ACC112 (cell line): Measurements from ENCODE around the gene MERTK.

Experiments used
- H2AFZ ChIP-seq: fragments of 200-600 bp; sonication (generic); one replicate; pipeline ENCODE4 v1.6.0; 2017; ENCODE audit warnings: antibody characterized with exemption, low read length; ENCODE audit not compliant: unreplicated experiment
- H3K27ac ChIP-seq: fragments of 200-600 bp; sonication (generic); 2 replicates; pipeline ENCODE4 v1.5.1; 2014; ENCODE audit warnings: low read depth, mild to moderate bottlenecking, antibody characterized with exemption, low read length, moderate library complexity
- H3K27me3 ChIP-seq: fragments of 200-600 bp; sonication (generic); 2 replicates; pipeline ENCODE4 v1.6.1; 2014; ENCODE audit warnings: mild to moderate bottlenecking, antibody characterized with exemption, low read length, moderate library complexity, mixed read lengths; ENCODE audit not compliant: insufficient read depth
- H3K36me3 ChIP-seq: fragments of 200-600 bp; sonication (generic); 2 replicates; pipeline ENCODE4 v1.6.1; 2016; ENCODE audit warnings: mild to moderate bottlenecking, antibody characterized with exemption, low read length, moderate library complexity, mixed read lengths; ENCODE audit not compliant: insufficient read depth
- H3K4me1 ChIP-seq: fragments of 200-600 bp; sonication (generic); one replicate; pipeline ENCODE4 v1.6.1; 2016; ENCODE audit warnings: low read length, mixed read lengths; ENCODE audit not compliant: insufficient read depth, unreplicated experiment, control insufficient read depth
- H3K4me3 ChIP-seq: fragments of 200-600 bp; sonication (generic); 2 replicates; pipeline ENCODE4 v1.5.1; 2014; ENCODE audit warnings: mild to moderate bottlenecking, low read depth, low read length
- H3K79me2 ChIP-seq: fragments of 200-600 bp; sonication (generic); one replicate; pipeline ENCODE4 v1.6.0; 2016; ENCODE audit warnings: low read length; ENCODE audit not compliant: control insufficient read depth, unreplicated experiment, insufficient read depth

The MERTK gene

DNA sequence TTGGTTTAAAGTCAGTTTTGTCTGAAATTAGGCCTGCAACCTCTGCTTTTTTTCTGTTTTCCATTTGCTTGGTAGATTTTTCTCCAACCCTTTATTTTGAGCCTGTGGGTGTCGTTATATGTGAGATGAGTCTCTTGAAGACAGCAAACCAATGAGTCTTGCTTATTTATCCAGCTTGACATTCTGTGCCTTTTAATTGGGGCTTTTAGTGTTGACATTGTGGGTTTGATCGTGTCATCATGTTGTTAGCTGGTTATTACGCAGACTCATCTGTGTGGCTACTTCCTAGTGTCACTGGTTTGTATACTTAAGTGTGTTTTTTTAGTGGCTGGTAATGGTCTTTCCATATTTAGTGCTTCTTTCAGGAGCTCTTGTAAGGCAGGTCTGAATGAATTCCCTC, 175.5 kb downstream of the MERTK start:
- Histone ChIP-seq H3K27ac (no peak overlapping the region; the same call in 1 of the 2 replicates), H3K79me2 (peaks cover 22% of the 10 kb centered on the region)

DNA sequence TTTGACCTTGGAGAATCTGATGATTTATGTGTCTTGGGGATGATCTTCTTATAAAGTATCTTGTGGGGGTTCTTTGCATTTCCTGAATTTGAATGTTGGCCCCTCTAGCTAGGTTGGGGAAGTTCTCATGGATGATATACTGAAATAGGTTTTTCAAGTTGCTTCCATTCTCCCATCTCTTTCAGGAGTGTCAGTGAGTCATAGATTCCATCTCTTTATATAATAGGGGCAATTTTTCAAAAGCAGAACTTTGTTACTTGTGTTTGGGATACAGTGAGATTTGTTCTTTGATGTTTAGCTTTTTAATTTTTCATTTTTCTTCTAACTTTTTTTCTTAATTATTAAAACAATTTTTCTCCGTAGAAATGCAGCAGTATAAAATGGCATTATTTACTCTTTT, 176.1 kb downstream of the MERTK start:
- Histone ChIP-seq H3K36me3 (peaks cover 29% of the 10 kb centered on the region), H3K4me3 (no peak overlapping the region), H3K27me3 (no peaks in the 10 kb centered on the region), H3K79me2 (peaks cover 22% of the 10 kb centered on the region), H3K4me1 (peaks cover 22% of the 10 kb centered on the region), H3K27ac (no peak overlapping the region; the same call in 1 of the 2 replicates), H2AFZ (no peak overlapping the region)

More for the DNA sequence above, 175.5 kb downstream of the MERTK start:
- Histone ChIP-seq H3K4me1 (peaks cover 22% of the 10 kb centered on the region), H3K27me3 (no peaks in the 10 kb centered on the region), H2AFZ (no peak overlapping the region), H3K36me3 (peaks cover 33% of the 10 kb centered on the region), H3K4me3 (no peak overlapping the region)

DNA sequence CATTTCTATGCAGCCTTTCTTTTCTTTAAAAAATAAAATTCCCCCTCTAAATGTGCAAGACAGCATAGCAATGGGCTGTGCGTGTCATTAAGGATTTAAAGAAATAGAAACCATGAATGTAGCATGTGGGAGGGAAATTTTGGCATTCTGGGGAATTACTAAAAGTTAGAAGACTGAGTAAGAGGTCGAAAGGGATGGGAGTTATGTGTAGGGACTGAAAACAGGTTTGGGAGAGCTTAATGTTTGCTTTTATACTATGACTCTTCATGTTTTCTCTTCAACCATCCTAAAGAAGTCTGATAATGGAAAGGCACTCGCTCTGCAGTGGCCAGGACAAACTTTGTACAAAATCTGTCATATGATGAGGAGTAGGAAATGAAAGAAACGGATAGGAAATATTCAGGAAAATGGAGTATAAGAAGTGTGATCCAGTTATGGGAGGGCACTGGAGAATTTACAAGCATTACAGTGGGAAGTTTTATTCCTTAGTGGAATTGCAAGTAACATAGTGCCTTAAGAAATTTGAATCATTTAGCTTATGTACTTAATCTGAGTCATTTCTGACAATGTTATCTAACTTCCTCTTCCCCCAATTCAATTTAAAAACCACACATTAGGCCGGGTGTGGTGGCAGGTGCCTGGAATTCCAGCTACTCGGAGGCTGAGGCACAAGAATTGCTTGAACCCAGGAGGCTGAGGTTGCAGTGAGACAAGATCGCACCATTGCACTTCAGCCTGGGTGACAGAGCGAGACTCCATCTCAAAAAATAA, 177.3 kb downstream of the MERTK start:
- peaks cover 22% of the 10 kb centered on the region for H3K79me2 ChIP-seq
- H3K27ac ChIP-seq = peak overlapping the region; percentile 53; the same call in 1 of the 2 replicates
- H3K36me3 ChIP-seq = peaks cover 28% of the 10 kb centered on the region
- H3K4me3 ChIP-seq = peak overlapping the region; percentile 34; the same call in 1 of the 2 replicates
- no peak overlapping the region for H2AFZ ChIP-seq
- H3K4me1 ChIP-seq = peaks cover 22% of the 10 kb centered on the region
- no peaks in the 10 kb centered on the region for H3K27me3 ChIP-seq

DNA sequence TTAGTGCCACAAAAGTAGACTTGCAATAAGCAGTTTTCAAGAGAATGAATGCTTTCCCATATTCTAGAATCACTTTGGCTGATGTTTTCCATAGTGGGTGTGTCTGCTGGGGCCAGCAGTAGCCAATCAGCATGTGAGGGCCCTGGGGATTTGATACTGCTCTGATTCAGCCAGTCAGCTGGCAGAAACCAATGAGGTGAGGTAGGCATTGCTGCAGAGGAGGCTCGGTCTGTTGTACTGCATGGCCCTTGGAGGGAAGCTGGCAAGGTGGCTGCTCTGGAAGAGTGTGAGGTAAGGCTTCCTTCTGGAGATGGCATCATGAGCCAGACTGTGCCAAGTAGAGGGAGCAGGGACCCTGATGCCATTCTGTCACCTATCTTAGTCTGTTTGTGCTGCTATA, 179.4 kb downstream of the MERTK start:
- Histone ChIP-seq H3K27me3 (no peaks in the 10 kb centered on the region), H3K79me2 (peaks cover 12% of the 10 kb centered on the region), H3K4me3 (no peak overlapping the region), H3K27ac (no peak overlapping the region), H2AFZ (no peak overlapping the region), H3K36me3 (peaks cover 31% of the 10 kb centered on the region), H3K4me1 (peaks cover 22% of the 10 kb centered on the region)
